ENCODE results near the gene ADGRG3.
"Not testable (repeated sequence)": the region's sequence is repeated elsewhere in the genome, so short reads cannot be mapped to it uniquely, and the experiment has no call there.

ADGRG3 gene

GRCh38 chr16:57707331-57707730 lies 39.2 kb downstream of the ADGRG3 start:
- TF ChIP-seq CTCF (conservative IDR thresholded peaks at IDR 0.05; ENCODE audit: low read depth, low read length) = no peak
- H3K4me3 ChIP-seq (ENCODE audit: low read length) = no peak overlapping the region
- no peak for DNase-seq (ENCODE audit: low read depth)

GRCh38 chr16:57708168-57708567 lies 40.1 kb downstream of the ADGRG3 start:
- H3K4me3 ChIP-seq (ENCODE audit: low read length) = no peak overlapping the region
- TF ChIP-seq CTCF (conservative IDR thresholded peaks at IDR 0.05; ENCODE audit: low read depth, low read length) = no peak
- no peak for DNase-seq (ENCODE audit: low read depth)

- TF ChIP-seq CTCF (conservative IDR thresholded peaks at IDR 0.05; ENCODE audit: low read depth, low read length) = no peak
- DNase-seq (ENCODE audit: low read depth) = no peak
- H3K4me3 ChIP-seq (ENCODE audit: low read length) = no peak overlapping the region
Measured at GRCh38 chr16:57709663-57710062, 41.6 kb downstream of the ADGRG3 start.

- DNase-seq (ENCODE audit: low read depth) = no peak
- no peak overlapping the region for H3K4me3 ChIP-seq (ENCODE audit: low read length)
- TF ChIP-seq CTCF (conservative IDR thresholded peaks at IDR 0.05; ENCODE audit: low read depth, low read length) = no peak
Measured at GRCh38 chr16:57711346-57711745, 43.2 kb downstream of the ADGRG3 start.

GRCh38 chr16:57711993-57712392 lies 43.9 kb downstream of the ADGRG3 start:
- no peak for DNase-seq (ENCODE audit: low read depth)
- H3K4me3 ChIP-seq (ENCODE audit: low read length) = no peak overlapping the region
- no peak for TF ChIP-seq CTCF (conservative IDR thresholded peaks at IDR 0.05; ENCODE audit: low read depth, low read length)

GRCh38 chr16:57712569-57712968 lies 44.5 kb downstream of the ADGRG3 start:
- DNase-seq (ENCODE audit: low read depth); H3K4me3 ChIP-seq (ENCODE audit: low read length): not testable (repeated sequence)

- DNase-seq (ENCODE audit: low read depth) = no peak
- no peak for TF ChIP-seq CTCF (conservative IDR thresholded peaks at IDR 0.05; ENCODE audit: low read depth, low read length)
- H3K4me3 ChIP-seq (ENCODE audit: low read length) = no peak overlapping the region
Measured at GRCh38 chr16:57713596-57713995, 45.5 kb downstream of the ADGRG3 start.

- DNase-seq (ENCODE audit: low read depth) = no peak
- no peak overlapping the region for H3K4me3 ChIP-seq (ENCODE audit: low read length)
- no peak for TF ChIP-seq CTCF (conservative IDR thresholded peaks at IDR 0.05; ENCODE audit: low read depth, low read length)
Measured at GRCh38 chr16:57714047-57714446, 45.9 kb downstream of the ADGRG3 start.
